HuH-7 (cell line): ENCODE measurements around the gene MYO1D.
"Not testable (repeated sequence)": the region's sequence is repeated elsewhere in the genome, so short reads cannot be mapped to it uniquely, and the experiment has no call there.

Experiments used
- DNase-seq: peaks from one replicate; pipeline ENCODE4 v3.0.0; 2011; ENCODE audit warnings: low spot score

MYO1D gene

DNA sequence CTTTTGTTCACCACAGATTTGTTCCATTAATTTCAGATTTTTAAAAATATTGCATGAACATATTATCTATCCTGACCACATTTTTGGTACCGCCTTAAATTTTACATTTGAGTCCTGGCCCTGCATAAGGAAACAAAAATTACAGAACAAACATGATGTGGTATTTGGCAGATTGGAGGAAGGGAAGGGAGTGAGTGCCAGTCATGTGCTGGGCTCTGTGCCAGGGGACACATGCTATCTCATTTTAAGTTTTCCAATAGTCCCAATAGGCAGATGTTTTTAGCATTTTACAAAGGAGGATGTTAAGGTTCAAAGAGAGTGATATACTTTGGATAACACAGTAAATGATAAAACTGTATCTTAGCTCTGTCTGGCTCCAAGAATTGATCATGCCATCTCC, 205.0 kb downstream of the MYO1D start:
- no peak for DNase-seq

- no peak for DNase-seq
These were observed 211.9 kb downstream of the MYO1D start for GRCh38 chr17:32664936-32665583.

DNA sequence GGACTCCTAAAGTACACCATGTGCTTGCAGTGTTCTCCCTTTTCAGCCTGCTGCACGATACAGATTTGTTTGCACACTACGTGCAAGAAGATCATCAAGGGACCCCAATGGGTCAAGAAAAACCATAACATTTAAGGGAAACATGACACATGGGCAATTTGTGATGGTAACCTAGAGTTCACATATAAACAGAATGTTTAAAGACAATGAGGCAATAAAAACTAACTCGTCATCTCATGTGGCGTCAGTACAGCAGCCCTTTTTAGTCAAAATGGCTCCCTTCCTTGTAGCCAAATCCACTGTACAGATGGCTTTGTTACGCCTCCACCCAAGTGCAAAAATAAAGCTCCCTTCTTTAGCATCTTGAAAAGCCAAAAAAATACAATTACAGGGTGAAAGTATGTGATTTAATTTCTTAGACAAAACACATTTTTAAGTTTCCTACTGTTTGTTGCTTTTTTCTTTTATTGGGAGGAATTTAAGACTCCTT, 216.4 kb downstream of the MYO1D start:
- DNase-seq: no peak

GRCh38 chr17:32659419-32659842, 217.5 kb downstream of the MYO1D start:
- peak; percentile 54 for DNase-seq

DNA sequence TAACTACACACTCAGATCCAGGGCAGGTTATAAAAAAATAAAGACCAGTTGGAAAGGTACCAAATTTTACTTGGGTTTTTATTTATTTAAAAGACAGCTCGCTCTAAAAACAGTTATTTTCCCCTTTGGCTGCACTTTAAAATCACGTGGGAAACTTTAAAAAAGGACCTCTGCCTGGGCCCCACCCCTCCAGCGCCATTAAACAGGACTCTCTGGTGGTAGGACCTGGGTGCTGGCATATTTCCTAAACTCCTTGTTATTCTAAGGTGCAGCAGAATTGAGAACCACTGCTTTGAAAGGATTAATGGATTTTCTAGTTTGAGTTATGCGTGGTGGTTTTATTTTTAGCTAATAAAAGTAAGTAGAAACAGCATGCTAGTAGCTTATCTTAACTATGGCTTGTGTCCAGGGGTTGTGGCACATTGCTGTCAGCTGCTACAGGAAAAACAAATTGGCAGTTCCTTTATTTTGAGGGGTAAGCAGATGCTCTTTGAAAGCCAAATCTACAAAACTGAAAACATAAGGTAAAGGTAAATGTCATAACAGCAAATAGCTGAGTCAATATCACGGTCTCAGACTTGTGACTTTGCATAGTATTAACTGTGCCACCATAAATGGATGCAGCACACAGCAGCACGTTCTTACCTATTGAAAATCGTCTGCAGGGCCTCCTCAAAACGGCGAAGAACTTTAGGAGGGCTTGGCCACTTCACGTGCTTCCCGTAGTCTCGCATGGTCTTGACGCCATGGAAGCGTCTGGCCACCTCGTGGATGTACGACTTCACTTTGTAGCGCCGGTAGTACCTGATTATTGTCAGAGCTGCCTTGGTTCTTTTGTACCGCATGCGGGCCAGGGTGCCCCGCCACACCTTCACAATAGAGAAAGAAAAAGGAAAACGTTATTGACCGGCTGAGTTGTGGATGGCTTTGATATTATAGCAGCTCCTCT, 218.2 kb downstream of the MYO1D start:
- no peak for DNase-seq

GRCh38 chr17:32656886-32657285, 220.0 kb downstream of the MYO1D start:
- DNase-seq: no peak

DNA sequence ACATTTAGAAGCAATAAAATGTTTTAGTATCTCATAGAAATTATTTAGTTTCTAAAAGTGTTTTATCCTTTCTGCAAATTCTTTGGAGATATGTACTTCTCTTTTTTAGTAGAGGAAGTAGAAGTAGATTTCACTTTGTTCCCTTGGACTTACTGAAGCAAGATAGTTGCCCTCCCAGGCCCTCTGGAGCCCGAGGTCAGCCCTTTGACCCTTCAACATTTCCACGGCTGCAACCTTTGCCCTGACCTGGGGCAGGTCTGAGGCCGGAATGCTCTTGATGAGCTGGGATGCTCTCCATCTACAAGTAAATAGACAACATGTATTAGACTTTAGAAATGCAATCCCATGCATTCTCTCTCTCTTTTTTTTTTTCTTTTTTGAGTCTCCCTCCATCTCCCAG, 222.6 kb downstream of the MYO1D start:
- no peak for DNase-seq

- DNase-seq: no peak
These were observed 225.8 kb downstream of the MYO1D start for GRCh38 chr17:32651084-32651483.

- no peak for DNase-seq
These were observed 228.5 kb downstream of the MYO1D start for GRCh38 chr17:32648450-32648849.

GRCh38 chr17:32646941-32647340, 230.0 kb downstream of the MYO1D start:
- no peak for DNase-seq

DNA sequence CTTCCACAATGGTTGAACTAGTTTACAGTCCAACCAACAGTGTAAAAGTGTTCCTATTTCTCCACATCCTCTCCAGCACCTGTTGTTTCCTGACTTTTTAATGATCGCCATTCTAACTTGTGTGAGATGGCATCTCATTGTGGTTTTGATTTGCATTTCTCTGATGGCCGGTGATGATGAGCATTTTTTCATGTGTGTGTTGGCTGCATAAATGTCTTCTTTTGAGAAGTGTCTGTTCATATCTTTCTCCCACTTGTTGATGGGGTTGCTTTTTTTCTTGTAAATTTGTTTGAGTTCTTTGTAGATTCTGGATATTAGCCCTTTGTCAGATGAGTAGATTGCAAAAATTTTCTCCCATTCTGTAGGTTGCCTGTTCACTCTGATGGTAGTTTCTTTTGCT, 235.4 kb downstream of the MYO1D start:
- DNase-seq: not testable (repeated sequence)

GRCh38 chr17:32636598-32637218, 240.2 kb downstream of the MYO1D start:
- DNase-seq: no peak

GRCh38 chr17:32634167-32634566, 242.8 kb downstream of the MYO1D start:
- no peak for DNase-seq

GRCh38 chr17:32631341-32632096, 245.4 kb downstream of the MYO1D start:
- DNase-seq: no peak

GRCh38 chr17:32629563-32630190, 247.2 kb downstream of the MYO1D start:
- DNase-seq: no peak

- DNase-seq: no peak
These were observed 248.5 kb downstream of the MYO1D start for GRCh38 chr17:32628271-32629044.

GRCh38 chr17:32627239-32627996, 249.5 kb downstream of the MYO1D start:
- DNase-seq: no peak

- no peak for DNase-seq
These were observed 250.5 kb downstream of the MYO1D start for GRCh38 chr17:32626379-32626791.

DNA sequence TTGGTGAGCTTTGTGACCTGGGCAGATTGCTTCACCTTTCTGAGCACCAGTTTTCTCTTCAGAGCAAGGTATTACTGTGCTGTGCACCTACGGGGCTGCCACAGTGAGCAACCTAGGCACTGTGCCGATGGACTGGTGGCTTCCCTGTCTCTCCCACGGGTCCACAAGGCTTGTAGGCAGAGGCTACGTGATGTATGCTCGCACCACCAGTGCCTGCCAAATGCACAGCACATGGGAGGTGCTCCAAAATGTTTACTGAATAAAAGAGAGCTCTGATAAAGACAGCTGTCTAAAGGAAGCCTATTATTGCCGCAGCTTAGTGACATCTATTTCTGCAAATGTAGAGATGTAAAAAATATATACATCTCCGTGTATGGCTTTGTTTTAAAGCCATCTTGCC, 251.0 kb downstream of the MYO1D start:
- no peak for DNase-seq

- no peak for DNase-seq
These were observed 253.7 kb downstream of the MYO1D start for GRCh38 chr17:32623196-32623595.
